Measurements from ENCODE around the gene OPHN1. TPM values are rescaled to one million over a fixed set of nuclear protein-coding genes. Genes with fewer than 3 reads are reported as not detected.
"Not testable (repeated sequence)": the region's sequence is repeated elsewhere in the genome, so short reads cannot be mapped to it uniquely, and the experiment has no call there.

The OPHN1 gene
- total RNA-seq, 1 donor from 2014 or later = 0.26 TPM

GRCh38 chrX:68365341-68365740, 68.0 kb downstream of the OPHN1 start:
- intact Hi-C loops (cut with micrococcal nuclease) = no loop called here
- DNase-seq = no peak
- no peaks in the 10 kb centered on the region for H3K4me1 Mint-ChIP-seq
- no peaks in the 10 kb centered on the region for H3K9me3 Mint-ChIP-seq
- no peak overlapping the region for H3K4me3 Mint-ChIP-seq
- H3K27ac Mint-ChIP-seq = no peak overlapping the region
- H3K36me3 Mint-ChIP-seq (ENCODE audit: low read depth) = no peaks in the 10 kb centered on the region
- H3K27me3 Mint-ChIP-seq = no peaks in the 10 kb centered on the region

- no peaks in the 10 kb centered on the region for H3K36me3 Mint-ChIP-seq (ENCODE audit: low read depth)
- H3K4me1 Mint-ChIP-seq = no peaks in the 10 kb centered on the region
- no peak for DNase-seq
- H3K27me3 Mint-ChIP-seq = no peaks in the 10 kb centered on the region
- H3K27ac Mint-ChIP-seq = no peak overlapping the region
- no peaks in the 10 kb centered on the region for H3K9me3 Mint-ChIP-seq
- intact Hi-C loops (cut with micrococcal nuclease) = no loop called here
- H3K4me3 Mint-ChIP-seq = no peak overlapping the region
Measured at GRCh38 chrX:68363984-68364383, 69.3 kb downstream of the OPHN1 start.

GRCh38 chrX:68358679-68359078, 74.6 kb downstream of the OPHN1 start:
- no peak for DNase-seq
- H3K27ac Mint-ChIP-seq = no peak overlapping the region
- no peak overlapping the region for H3K4me3 Mint-ChIP-seq
- no peaks in the 10 kb centered on the region for H3K4me1 Mint-ChIP-seq
- no peaks in the 10 kb centered on the region for H3K36me3 Mint-ChIP-seq (ENCODE audit: low read depth)
- intact Hi-C loops (cut with micrococcal nuclease) = no loop called here
- H3K27me3 Mint-ChIP-seq = no peaks in the 10 kb centered on the region
- H3K9me3 Mint-ChIP-seq = no peaks in the 10 kb centered on the region

GRCh38 chrX:68355629-68355920, 77.7 kb downstream of the OPHN1 start:
- DNase-seq = no peak
- Mint-ChIP-seq H3K27me3 (no peaks in the 10 kb centered on the region), H3K27ac (no peak overlapping the region), H3K4me1 (no peaks in the 10 kb centered on the region), H3K4me3 (no peak overlapping the region), H3K9me3 (no peaks in the 10 kb centered on the region), H3K36me3 (ENCODE audit: low read depth) (no peaks in the 10 kb centered on the region)
- intact Hi-C loops (cut with micrococcal nuclease) = no loop called here

- Mint-ChIP-seq H3K36me3 (ENCODE audit: low read depth) (no peaks in the 10 kb centered on the region), H3K9me3 (no peaks in the 10 kb centered on the region), H3K27me3 (no peaks in the 10 kb centered on the region), H3K4me1 (no peaks in the 10 kb centered on the region), H3K27ac (no peak overlapping the region), H3K4me3 (no peak overlapping the region)
- DNase-seq = no peak
- intact Hi-C loops (cut with micrococcal nuclease) = no loop called here
Measured at GRCh38 chrX:68354879-68355628, 78.2 kb downstream of the OPHN1 start.

GRCh38 chrX:68345025-68345424, 88.3 kb downstream of the OPHN1 start:
- no peaks in the 10 kb centered on the region for H3K27me3 Mint-ChIP-seq
- DNase-seq = no peak
- no peak overlapping the region for H3K27ac Mint-ChIP-seq
- H3K4me1 Mint-ChIP-seq = no peaks in the 10 kb centered on the region
- no peaks in the 10 kb centered on the region for H3K9me3 Mint-ChIP-seq
- H3K36me3 Mint-ChIP-seq (ENCODE audit: low read depth) = no peaks in the 10 kb centered on the region
- intact Hi-C loops (cut with micrococcal nuclease) = no loop called here
- H3K4me3 Mint-ChIP-seq = no peak overlapping the region

GRCh38 chrX:68343551-68343950, 89.7 kb downstream of the OPHN1 start:
- Mint-ChIP-seq H3K9me3 (no peaks in the 10 kb centered on the region), H3K36me3 (ENCODE audit: low read depth) (no peaks in the 10 kb centered on the region), H3K27me3 (no peaks in the 10 kb centered on the region), H3K27ac (no peak overlapping the region), H3K4me3 (no peak overlapping the region), H3K4me1 (no peaks in the 10 kb centered on the region)
- intact Hi-C loops (cut with micrococcal nuclease) = no loop called here
- DNase-seq = no peak

GRCh38 chrX:68332201-68332731, 101.0 kb downstream of the OPHN1 start:
- Mint-ChIP-seq H3K4me1 (no peaks in the 10 kb centered on the region), H3K27me3 (no peaks in the 10 kb centered on the region), H3K36me3 (ENCODE audit: low read depth) (no peaks in the 10 kb centered on the region), H3K9me3 (no peaks in the 10 kb centered on the region), H3K27ac (no peak overlapping the region), H3K4me3 (no peak overlapping the region)
- intact Hi-C loops (cut with micrococcal nuclease) = no loop called here
- DNase-seq = no peak

- intact Hi-C loops (cut with micrococcal nuclease); H3K36me3 Mint-ChIP-seq (ENCODE audit: low read depth); H3K4me3 Mint-ChIP-seq; H3K9me3 Mint-ChIP-seq; H3K27ac Mint-ChIP-seq; H3K4me1 Mint-ChIP-seq; H3K27me3 Mint-ChIP-seq; DNase-seq: not testable (repeated sequence)
Measured at GRCh38 chrX:68326841-68327240, 106.5 kb downstream of the OPHN1 start.

GRCh38 chrX:68307769-68308168, 125.5 kb downstream of the OPHN1 start:
- Mint-ChIP-seq H3K4me3 (no peak overlapping the region), H3K36me3 (ENCODE audit: low read depth) (no peaks in the 10 kb centered on the region), H3K9me3 (no peaks in the 10 kb centered on the region), H3K27ac (no peak overlapping the region), H3K4me1 (no peaks in the 10 kb centered on the region), H3K27me3 (no peaks in the 10 kb centered on the region)
- DNase-seq = no peak
- intact Hi-C loops (cut with micrococcal nuclease) = no loop called here

- intact Hi-C loops (cut with micrococcal nuclease) = no loop called here
- no peaks in the 10 kb centered on the region for H3K36me3 Mint-ChIP-seq (ENCODE audit: low read depth)
- no peak overlapping the region for H3K27ac Mint-ChIP-seq
- no peak overlapping the region for H3K4me3 Mint-ChIP-seq
- no peak for DNase-seq
- H3K9me3 Mint-ChIP-seq = no peaks in the 10 kb centered on the region
- H3K27me3 Mint-ChIP-seq = no peaks in the 10 kb centered on the region
- H3K4me1 Mint-ChIP-seq = no peaks in the 10 kb centered on the region
Measured at GRCh38 chrX:68304602-68305001, 128.7 kb downstream of the OPHN1 start.

- Mint-ChIP-seq H3K27me3 (no peaks in the 10 kb centered on the region), H3K4me1 (no peaks in the 10 kb centered on the region), H3K9me3 (no peaks in the 10 kb centered on the region), H3K27ac (no peak overlapping the region), H3K4me3 (no peak overlapping the region), H3K36me3 (ENCODE audit: low read depth) (no peaks in the 10 kb centered on the region)
- intact Hi-C loops (cut with micrococcal nuclease) = no loop called here
- DNase-seq = no peak
Measured at GRCh38 chrX:68299898-68300297, 133.4 kb downstream of the OPHN1 start.

GRCh38 chrX:68292471-68292870, 140.8 kb downstream of the OPHN1 start:
- H3K4me3 Mint-ChIP-seq = no peak overlapping the region

GRCh38 chrX:68288127-68288526, 145.2 kb downstream of the OPHN1 start:
- H3K27me3 Mint-ChIP-seq = no peaks in the 10 kb centered on the region
- DNase-seq = no peak
- intact Hi-C loops (cut with micrococcal nuclease) = no loop called here
- H3K27ac Mint-ChIP-seq = no peak overlapping the region
- H3K4me1 Mint-ChIP-seq = no peaks in the 10 kb centered on the region
- no peaks in the 10 kb centered on the region for H3K9me3 Mint-ChIP-seq
- no peak overlapping the region for H3K4me3 Mint-ChIP-seq
- no peaks in the 10 kb centered on the region for H3K36me3 Mint-ChIP-seq (ENCODE audit: low read depth)

More at GRCh38 chrX:68292471-68292870, 140.8 kb downstream of the OPHN1 start:
- Mint-ChIP-seq H3K27me3 (no peaks in the 10 kb centered on the region), H3K27ac (no peak overlapping the region), H3K36me3 (ENCODE audit: low read depth) (no peaks in the 10 kb centered on the region), H3K9me3 (no peaks in the 10 kb centered on the region), H3K4me1 (no peaks in the 10 kb centered on the region)
- intact Hi-C loops (cut with micrococcal nuclease) = no loop called here
- no peak for DNase-seq

- Mint-ChIP-seq H3K4me3 (no peak overlapping the region), H3K27ac (no peak overlapping the region), H3K27me3 (no peaks in the 10 kb centered on the region), H3K9me3 (no peaks in the 10 kb centered on the region), H3K4me1 (no peaks in the 10 kb centered on the region), H3K36me3 (ENCODE audit: low read depth) (no peaks in the 10 kb centered on the region)
- intact Hi-C loops (cut with micrococcal nuclease) = no loop called here
- no peak for DNase-seq
Measured at GRCh38 chrX:68287419-68287818, 145.9 kb downstream of the OPHN1 start.
